Epithelial cell of proximal tubule (primary cell): ENCODE results near the gene RAD51AP2. TPM values are rescaled to one million over a fixed set of nuclear protein-coding genes. Genes with fewer than 3 reads are reported as not detected.

Experiments used
- DNase-seq: peaks from one replicate; pipeline ENCODE4 v3.0.0-alpha.2; 2011; ENCODE audit warnings: low read depth
- H3K4me3 ChIP-seq: 2 replicates; pipeline ENCODE4 v1.5.1; 2011; ENCODE audit warnings: low read depth, mild to moderate bottlenecking, low read length
- total RNA-seq: library from RNA; depleted of rRNA; stranded (reverse); fragments of >200 nt; gene quantifications from 2 replicates; pipeline ENCODE4 v1.2.3, GENCODE V29; 2015
- TF ChIP-seq, protein P1 (sequence below): conservative IDR thresholded peaks from 2 replicates; pipeline ENCODE4 v1.5.1; 2012; ENCODE audit warnings: low read depth, mild to moderate bottlenecking, low read length

Gene RAD51AP2
- total RNA-seq, 1 donor from 2014 or later = not detected

DNA sequence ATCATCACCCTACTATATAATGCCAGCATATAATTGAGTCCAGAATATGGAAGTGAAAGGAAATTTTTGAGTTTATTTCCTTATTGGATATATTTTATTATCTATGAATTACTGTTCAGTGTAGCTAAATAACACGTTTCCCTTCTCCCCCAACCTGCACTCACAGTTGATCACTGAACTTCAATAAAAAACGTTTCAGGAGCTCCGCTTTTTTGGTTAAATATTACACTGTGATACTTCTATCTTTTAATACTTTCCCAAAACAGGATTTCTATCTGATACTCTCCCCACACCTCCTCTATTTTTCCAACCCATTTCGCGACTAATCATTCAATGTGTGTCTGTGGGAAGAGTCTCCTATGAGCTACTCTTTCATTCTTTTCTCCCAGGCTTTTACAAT, 29.5 kb upstream of the RAD51AP2 start:
- no peak overlapping the region for H3K4me3 ChIP-seq
- TF ChIP-seq, protein P1, sequence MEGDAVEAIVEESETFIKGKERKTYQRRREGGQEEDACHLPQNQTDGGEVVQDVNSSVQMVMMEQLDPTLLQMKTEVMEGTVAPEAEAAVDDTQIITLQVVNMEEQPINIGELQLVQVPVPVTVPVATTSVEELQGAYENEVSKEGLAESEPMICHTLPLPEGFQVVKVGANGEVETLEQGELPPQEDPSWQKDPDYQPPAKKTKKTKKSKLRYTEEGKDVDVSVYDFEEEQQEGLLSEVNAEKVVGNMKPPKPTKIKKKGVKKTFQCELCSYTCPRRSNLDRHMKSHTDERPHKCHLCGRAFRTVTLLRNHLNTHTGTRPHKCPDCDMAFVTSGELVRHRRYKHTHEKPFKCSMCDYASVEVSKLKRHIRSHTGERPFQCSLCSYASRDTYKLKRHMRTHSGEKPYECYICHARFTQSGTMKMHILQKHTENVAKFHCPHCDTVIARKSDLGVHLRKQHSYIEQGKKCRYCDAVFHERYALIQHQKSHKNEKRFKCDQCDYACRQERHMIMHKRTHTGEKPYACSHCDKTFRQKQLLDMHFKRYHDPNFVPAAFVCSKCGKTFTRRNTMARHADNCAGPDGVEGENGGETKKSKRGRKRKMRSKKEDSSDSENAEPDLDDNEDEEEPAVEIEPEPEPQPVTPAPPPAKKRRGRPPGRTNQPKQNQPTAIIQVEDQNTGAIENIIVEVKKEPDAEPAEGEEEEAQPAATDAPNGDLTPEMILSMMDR = no peak

DNA sequence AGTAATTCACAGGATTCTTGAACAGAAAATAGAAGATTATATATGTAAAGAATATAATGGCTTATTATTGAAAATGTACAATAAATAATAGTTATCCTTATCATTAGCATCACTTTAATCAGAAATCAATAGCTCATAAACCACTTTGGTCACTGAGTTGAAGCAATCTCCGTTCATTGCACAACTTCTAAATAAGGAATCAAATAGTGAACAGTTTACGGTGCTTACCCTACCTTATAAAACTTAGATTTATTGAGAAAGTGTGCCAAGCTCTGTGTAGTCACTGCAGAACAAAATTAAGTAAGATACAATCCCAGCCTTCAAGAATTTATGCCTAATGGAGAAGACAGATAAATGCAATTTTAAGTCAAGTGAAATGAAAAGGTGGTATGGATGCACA, 29.0 kb upstream of the RAD51AP2 start:
- H3K4me3 ChIP-seq = no peak overlapping the region
- TF ChIP-seq, protein P1 = no peak
- DNase-seq = no peak

More for the DNA sequence above, 29.5 kb upstream of the RAD51AP2 start:
- no peak for DNase-seq

DNA sequence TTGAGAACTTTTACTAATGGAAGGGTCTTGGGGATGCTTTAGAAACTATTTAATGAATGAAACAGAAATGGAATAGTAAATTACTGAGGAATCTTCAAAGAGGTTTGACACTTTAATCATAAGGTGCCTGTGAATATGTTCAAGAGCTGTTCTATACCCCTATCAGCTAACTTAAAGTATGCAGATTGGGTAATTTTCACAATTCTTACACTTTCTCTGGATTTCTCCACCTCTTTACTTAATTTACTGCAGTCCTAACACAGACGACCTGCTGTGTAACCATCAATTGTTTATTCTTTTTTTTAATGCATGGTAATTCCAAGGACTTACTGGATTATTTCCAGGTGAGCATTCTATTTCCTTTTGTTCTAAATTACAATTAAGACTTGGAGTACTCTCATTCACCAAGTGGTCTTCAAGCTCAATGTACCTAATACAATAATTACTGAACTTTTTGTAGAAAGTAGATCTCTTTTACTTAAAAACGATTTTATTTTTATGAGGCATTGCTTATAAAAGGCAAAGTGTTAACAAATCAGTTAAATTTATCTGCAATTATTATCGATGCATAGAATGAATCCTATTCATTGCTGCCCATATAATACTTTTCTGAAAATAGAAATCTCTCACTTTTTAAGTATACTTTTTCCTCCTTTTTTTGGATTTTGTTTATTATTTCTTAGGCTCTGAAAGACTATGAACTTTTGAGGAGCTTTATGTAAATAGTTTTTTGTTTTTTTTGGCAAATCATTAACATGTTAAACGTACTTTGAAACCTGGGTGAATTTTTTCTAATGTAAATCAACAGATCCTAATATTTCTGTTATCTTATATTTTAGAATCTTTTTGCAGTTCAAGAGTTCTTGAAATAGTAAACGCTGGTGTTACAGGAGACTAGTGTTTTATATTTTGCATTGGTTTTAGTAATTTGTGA, 27.7 kb upstream of the RAD51AP2 start:
- DNase-seq = no peak
- no peak overlapping the region for H3K4me3 ChIP-seq

DNA sequence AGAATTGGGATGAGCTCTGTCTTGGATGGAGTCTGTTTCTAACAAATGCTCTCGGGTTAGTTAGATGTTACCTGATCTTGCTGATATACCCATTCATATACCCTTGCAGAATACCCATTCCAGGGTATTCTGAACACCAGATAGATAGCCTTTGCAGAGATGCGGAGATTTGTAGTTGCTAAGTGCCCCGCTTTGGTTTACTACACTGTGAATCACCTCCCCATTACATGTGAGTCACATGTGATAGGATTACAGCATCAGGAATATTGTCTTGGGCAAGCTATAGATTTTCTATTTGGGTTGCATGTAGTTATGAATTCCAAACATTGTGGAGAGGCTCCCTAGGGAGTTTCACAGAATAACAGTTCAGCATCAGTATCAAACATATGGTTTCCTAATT, 26.0 kb upstream of the RAD51AP2 start:
- TF ChIP-seq, protein P1 = no peak
- no peak for DNase-seq
- no peak overlapping the region for H3K4me3 ChIP-seq

More for the DNA sequence above, 27.7 kb upstream of the RAD51AP2 start:
- TF ChIP-seq, protein P1 = no peak

DNA sequence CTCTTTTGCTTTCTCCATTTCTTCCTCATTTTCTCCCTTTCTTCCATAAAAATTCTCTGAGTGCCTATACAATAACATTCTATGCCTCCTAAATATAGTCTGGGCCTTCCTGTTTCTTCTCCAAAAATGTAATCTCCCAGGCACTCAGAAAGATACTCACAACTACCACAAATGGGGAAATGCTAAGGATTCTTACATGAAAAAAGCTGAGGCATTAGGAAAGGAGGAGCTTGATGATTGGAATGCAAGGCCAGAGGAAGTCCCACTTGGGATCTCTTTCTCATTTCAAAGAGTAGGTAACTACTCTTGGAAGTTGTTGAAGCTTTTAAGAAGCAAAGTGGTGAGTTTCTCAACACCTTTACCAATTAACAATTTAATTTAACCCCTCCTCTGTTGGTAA, 25.6 kb upstream of the RAD51AP2 start:
- DNase-seq = no peak
- TF ChIP-seq, protein P1 = no peak
- H3K4me3 ChIP-seq = no peak overlapping the region

DNA sequence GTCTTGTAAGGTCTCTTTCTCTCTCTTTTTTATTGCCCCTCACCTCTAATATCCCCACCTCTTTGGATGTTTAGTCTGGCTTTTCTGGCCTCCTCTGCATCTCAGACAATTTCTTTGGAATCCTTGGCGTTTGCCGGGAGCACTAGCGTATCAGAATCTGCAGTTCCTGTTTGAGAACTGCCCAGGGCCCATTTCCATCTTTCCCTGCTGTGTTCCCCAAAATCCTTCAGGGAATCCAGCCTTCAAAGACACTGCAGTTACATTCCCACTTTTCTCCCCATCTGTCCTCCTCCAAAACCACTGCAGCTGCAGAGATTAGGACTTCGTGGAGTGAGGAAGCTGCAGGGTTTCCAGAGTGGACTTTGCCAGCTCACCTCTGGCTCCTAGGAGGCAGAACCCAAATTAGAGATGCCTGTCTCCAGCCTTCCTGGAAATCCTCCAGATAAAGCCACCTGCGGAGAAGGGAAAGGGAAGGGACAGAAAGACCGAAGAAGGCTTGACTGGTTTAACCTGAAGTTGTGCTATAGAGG, 25.0 kb upstream of the RAD51AP2 start:
- TF ChIP-seq, protein P1 = no peak
- no peak overlapping the region for H3K4me3 ChIP-seq
- DNase-seq = no peak
